ENCODE measurements around the gene CLEC16A. TPM values are rescaled to one million over a fixed set of nuclear protein-coding genes. Genes with fewer than 3 reads are reported as not detected.
A peak's percentile ranks its signal among the peaks of the same experiment; 100 is the strongest.

CLEC16A gene
- total and polyA plus RNA-seq, 9 of the 15 experiments (the other 6 are each of a cell fraction or from before 2014, with no cell fraction given) = 1.00 to 22.3 (median 10.0) TPM

GRCh38 chr16:11133344-11133943 is 189.1 kb downstream of the CLEC16A start (continued):
- peak; percentile 89 for TF ChIP-seq CBFB (CRISPR knock-in tag; IDR thresholded peaks at IDR 0.05)
- TF ChIP-seq MNT (conservative IDR thresholded peaks at IDR 0.05) = peak in 1 of 2 experiments; percentile 55; a peak in 2 of 4 replicates
- peak; percentile 99 for TF ChIP-seq RAD51 (IDR thresholded peaks at IDR 0.05; ENCODE audit: borderline replicate concordance, low read depth)
- TF ChIP-seq YY1 (IDR thresholded peaks at IDR 0.05; ENCODE audit: borderline replicate concordance in 1 of 3, control insufficient read depth in 1 of 3, extremely low read depth in 1 of 3, insufficient read depth in 3 of 3, insufficient read length in 1 of 3, insufficient replicate concordance in 2 of 3, low read depth in 1 of 3, low read length in 2 of 3) = peak in 1 of 3 experiments; percentile 32
- peak; percentile 65 for TF ChIP-seq ZNF384 (IDR thresholded peaks at IDR 0.05; ENCODE audit: low read depth, low read length)
- peak; percentile 26 for TF ChIP-seq HDAC3 (IDR thresholded peaks at IDR 0.05; ENCODE audit: borderline replicate concordance, partially characterized antibody)
- peak in 1 of 2 experiments; percentile 95; a peak in 2 of 4 replicates for TF ChIP-seq MLLT1 (IDR thresholded peaks at IDR 0.05)
- 0 out of 2 replicates have a peak, but pooled peaks have one; percentile 44 for TF ChIP-seq BACH1 (tag; IDR thresholded peaks at IDR 0.05)
- TF ChIP-seq ZNF592 (IDR thresholded peaks at IDR 0.05) = peak; percentile 56; the same call in 1 of the 2 replicates
- TF ChIP-seq RBM14 (IDR thresholded peaks at IDR 0.05; ENCODE audit: borderline replicate concordance, insufficient read depth, low read depth, low read length) = no peak
- peak; percentile 29; the same call in 1 of the 2 replicates for TF ChIP-seq NFIC (IDR thresholded peaks at IDR 0.05)
- no peak for TF ChIP-seq RBBP5 (IDR thresholded peaks at IDR 0.05; ENCODE audit: borderline replicate concordance, insufficient read depth, low read length, poor library complexity, severe bottlenecking)
- peak; percentile 46; the same call in 1 of the 2 replicates for TF ChIP-seq CREM (IDR thresholded peaks at IDR 0.05; ENCODE audit: low read depth)
- peak; percentile 86 for TF ChIP-seq ATF7 (IDR thresholded peaks at IDR 0.05)
- peak; percentile 74 for TF ChIP-seq CTBP1 (IDR thresholded peaks at IDR 0.05; ENCODE audit: borderline replicate concordance)
- TF ChIP-seq ZNF583 (CRISPR knock-in tag; IDR thresholded peaks at IDR 0.05) = no peak
- TF ChIP-seq RBFOX2 (IDR thresholded peaks at IDR 0.05; ENCODE audit: low read depth, low read length) = no peak
- TF ChIP-seq NFE2 (IDR thresholded peaks at IDR 0.05; ENCODE audit: low read depth) = peak; percentile 57
- TF ChIP-seq SMARCE1 (IDR thresholded peaks at IDR 0.05) = peak; percentile 86; the same call in 1 of the 2 replicates
- TF ChIP-seq MAX (CRISPR knock-in tag; IDR thresholded peaks at IDR 0.05) = peak; percentile 7; the same call in 1 of the 2 replicates

Data from K562 (cell line).